ENCODE measurements around the gene ABLIM1.

DNA sequence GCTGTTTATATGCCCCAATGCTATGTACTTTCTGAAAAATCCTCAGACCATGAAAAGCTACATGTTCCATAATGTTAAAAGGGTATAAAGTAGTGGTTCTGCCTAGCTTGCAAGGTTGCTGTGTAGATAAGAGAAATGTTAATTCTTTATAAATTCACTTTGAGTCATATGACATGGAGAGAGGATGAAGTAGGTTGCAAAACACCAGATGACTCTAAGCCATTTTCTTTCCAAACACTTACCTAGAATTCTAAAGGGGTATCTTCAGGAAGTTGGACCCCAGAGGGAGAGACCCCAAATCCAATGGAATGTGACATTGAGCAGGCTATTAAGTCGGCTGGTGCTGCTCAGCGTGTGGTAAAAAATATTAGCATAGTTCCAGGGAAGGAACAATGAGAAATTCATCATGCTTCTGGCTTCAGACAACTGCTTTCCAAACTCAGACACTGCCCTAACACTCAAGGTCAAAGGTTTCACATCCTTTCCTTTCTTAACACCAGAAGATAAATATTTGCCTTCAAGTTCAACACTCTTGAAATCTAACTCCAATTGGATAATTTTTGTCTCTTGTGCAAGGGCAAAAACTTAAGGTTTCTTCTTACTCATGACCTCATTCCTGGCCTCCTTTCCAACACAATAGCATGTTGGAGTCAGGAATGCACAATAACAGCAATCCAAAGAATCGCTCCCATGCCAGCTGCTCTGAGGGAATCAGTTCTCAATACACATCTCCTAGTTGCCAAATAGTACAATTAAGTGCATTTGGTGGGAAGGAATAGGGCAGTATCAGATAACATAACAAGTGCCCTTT is 153.1 kb downstream of the ABLIM1 start:
- TF ChIP-seq, protein P1, sequence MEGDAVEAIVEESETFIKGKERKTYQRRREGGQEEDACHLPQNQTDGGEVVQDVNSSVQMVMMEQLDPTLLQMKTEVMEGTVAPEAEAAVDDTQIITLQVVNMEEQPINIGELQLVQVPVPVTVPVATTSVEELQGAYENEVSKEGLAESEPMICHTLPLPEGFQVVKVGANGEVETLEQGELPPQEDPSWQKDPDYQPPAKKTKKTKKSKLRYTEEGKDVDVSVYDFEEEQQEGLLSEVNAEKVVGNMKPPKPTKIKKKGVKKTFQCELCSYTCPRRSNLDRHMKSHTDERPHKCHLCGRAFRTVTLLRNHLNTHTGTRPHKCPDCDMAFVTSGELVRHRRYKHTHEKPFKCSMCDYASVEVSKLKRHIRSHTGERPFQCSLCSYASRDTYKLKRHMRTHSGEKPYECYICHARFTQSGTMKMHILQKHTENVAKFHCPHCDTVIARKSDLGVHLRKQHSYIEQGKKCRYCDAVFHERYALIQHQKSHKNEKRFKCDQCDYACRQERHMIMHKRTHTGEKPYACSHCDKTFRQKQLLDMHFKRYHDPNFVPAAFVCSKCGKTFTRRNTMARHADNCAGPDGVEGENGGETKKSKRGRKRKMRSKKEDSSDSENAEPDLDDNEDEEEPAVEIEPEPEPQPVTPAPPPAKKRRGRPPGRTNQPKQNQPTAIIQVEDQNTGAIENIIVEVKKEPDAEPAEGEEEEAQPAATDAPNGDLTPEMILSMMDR (IDR thresholded peaks at IDR 0.05 in 4 of 5, conservative IDR thresholded peaks at IDR 0.05 in 1 of 5) = no peak
- no peak for TF ChIP-seq POLR2A (IDR thresholded peaks at IDR 0.05)
